Measurements from ENCODE around the gene PAK1IP1. TPM values are rescaled to one million over a fixed set of nuclear protein-coding genes. Genes with fewer than 3 reads are reported as not detected.
"Not testable (repeated sequence)": the region's sequence is repeated elsewhere in the genome, so short reads cannot be mapped to it uniquely, and the experiment has no call there.

The PAK1IP1 gene
- total RNA-seq, 1 donor from 2014 or later, result 28.8 TPM

DNA sequence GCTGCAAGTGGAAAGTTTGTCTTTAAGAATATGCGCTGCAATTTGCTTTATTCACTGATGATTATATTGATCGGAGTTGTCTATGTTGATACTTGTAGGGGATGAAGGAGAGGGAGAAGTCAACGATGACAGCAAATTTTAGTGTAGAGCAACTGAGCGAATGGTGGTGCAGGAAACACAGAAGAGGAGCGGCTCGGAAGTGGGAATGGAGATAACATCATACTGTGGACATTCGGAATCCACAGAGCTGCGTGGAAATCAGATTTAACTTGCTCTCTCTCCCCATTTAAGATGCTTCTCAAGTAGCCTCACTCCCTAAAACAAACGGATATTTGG, 52.1 kb downstream of the PAK1IP1 start:
- H3K4me3 ChIP-seq, result peak overlapping the region; percentile 89
- peaks cover 26% of the 10 kb centered on the region for H3K4me1 ChIP-seq
- no peaks in the 10 kb centered on the region for H3K9me3 ChIP-seq (ENCODE audit: low read depth)
- peaks cover 43% of the 10 kb centered on the region for H3K79me2 ChIP-seq (ENCODE audit: low read depth)
- Mint-ChIP-seq H3K4me1 (peaks cover 20% of the 10 kb centered on the region), H3K27me3 (ENCODE audit: insufficient read depth, low read depth) (peaks cover 5% of the 10 kb centered on the region), H3K27ac (peak overlapping the region; percentile 46), H3K4me3 (peak overlapping the region; percentile 94), H3K9me3 (no peaks in the 10 kb centered on the region), H3K36me3 (peaks cover 12% of the 10 kb centered on the region)
- H3K27ac ChIP-seq, result no peak overlapping the region
- H3K27me3 ChIP-seq, result no peaks in the 10 kb centered on the region
- H3F3A ChIP-seq (ENCODE audit: low read depth), result peaks cover 11% of the 10 kb centered on the region
- peak overlapping the region; percentile 73 for H3K4me2 ChIP-seq
- peak overlapping the region; percentile 70 for H2AFZ ChIP-seq (replicated peaks)
- TF ChIP-seq EZH2phosphoT487 (IDR thresholded peaks at IDR 0.05) (no peak), CTCF (IDR thresholded peaks at IDR 0.05) (no peak), EZH2 (IDR thresholded peaks at IDR 0.05) (no peak)
- no peaks in the 10 kb centered on the region for H3K36me3 ChIP-seq
- DNase-seq (ENCODE audit: low spot score), result no peak
- H4K20me1 ChIP-seq (ENCODE audit: low read depth), result peaks cover 35% of the 10 kb centered on the region
- no peak overlapping the region for H3K9ac ChIP-seq

GRCh38 chr6:10747251-10747972, 52.6 kb downstream of the PAK1IP1 start, which contains the start of gene TMEM14B:
TSS of gene TMEM14B (plus strand) at chr6:10747805. CDS start at chr6:10749246, 1,441 bp downstream.
- no peaks in the 10 kb centered on the region for H3K27me3 ChIP-seq
- H3K36me3 ChIP-seq, result no peaks in the 10 kb centered on the region
- TF ChIP-seq EZH2phosphoT487 (IDR thresholded peaks at IDR 0.05) (no peak), EZH2 (IDR thresholded peaks at IDR 0.05) (no peak), CTCF (IDR thresholded peaks at IDR 0.05) (no peak)
- peak; percentile 100 for DNase-seq (ENCODE audit: low spot score)
- no peaks in the 10 kb centered on the region for H3K9me3 Mint-ChIP-seq
- no peak within 1 kb of the TSS for H3K27ac ChIP-seq
- peak within 1 kb of the TSS; percentile 64 for H3K27ac Mint-ChIP-seq
- H3K9ac ChIP-seq, result peak within 1 kb of the TSS; percentile 85
- peak within 1 kb of the TSS; percentile 81 for H3K4me2 ChIP-seq
- peaks cover 20% of the 10 kb centered on the region for H3K4me1 Mint-ChIP-seq
- peak within 1 kb of the TSS; percentile 70 for H2AFZ ChIP-seq (replicated peaks)
- peaks cover 11% of the 10 kb centered on the region for H3F3A ChIP-seq (ENCODE audit: low read depth)
- peaks cover 26% of the 10 kb centered on the region for H3K4me1 ChIP-seq
- H3K36me3 Mint-ChIP-seq, result peaks cover 12% of the 10 kb centered on the region
- H3K4me3 ChIP-seq, result peak within 1 kb of the TSS; percentile 89
- no peaks in the 10 kb centered on the region for H3K9me3 ChIP-seq (ENCODE audit: low read depth)
- H3K79me2 ChIP-seq (ENCODE audit: low read depth), result peaks cover 47% of the 10 kb centered on the region
- H3K27me3 Mint-ChIP-seq (ENCODE audit: insufficient read depth, low read depth), result peaks cover 5% of the 10 kb centered on the region
- peaks cover 35% of the 10 kb centered on the region for H4K20me1 ChIP-seq (ENCODE audit: low read depth)
- peak within 1 kb of the TSS; percentile 94 for H3K4me3 Mint-ChIP-seq

DNA sequence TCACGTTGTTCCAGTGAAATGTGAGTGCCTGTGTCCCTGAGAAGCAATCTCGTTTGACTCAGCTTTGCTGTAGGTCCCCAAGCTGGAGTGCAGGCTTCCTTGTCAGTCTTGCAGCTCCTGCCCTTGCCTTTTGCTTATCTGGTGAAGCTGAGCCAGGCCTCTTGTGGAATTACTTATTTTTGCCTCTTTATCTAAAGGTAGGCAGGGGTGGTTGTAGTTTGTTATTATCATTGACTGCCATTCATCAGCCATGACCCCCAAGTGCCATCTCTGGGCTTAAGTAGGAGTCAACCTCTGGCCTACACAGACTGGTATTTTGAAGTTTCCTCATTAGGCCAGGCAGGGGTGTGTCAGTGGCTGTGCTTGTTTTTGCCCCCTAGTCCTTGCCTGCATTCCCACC, 55.0 kb downstream of the PAK1IP1 start:
- H3K4me3 Mint-ChIP-seq, result peak overlapping the region; percentile 17
- H3K4me1 Mint-ChIP-seq, result peaks cover 20% of the 10 kb centered on the region
- H3K9ac ChIP-seq, result no peak overlapping the region
- no peaks in the 10 kb centered on the region for H3K36me3 ChIP-seq
- peaks cover 25% of the 10 kb centered on the region for H3K36me3 Mint-ChIP-seq
- no peaks in the 10 kb centered on the region for H3K27me3 ChIP-seq
- peaks cover 70% of the 10 kb centered on the region for H3K79me2 ChIP-seq (ENCODE audit: low read depth)
- H3K4me1 ChIP-seq, result peaks cover 26% of the 10 kb centered on the region
- TF ChIP-seq CTCF (IDR thresholded peaks at IDR 0.05), result no peak
- TF ChIP-seq EZH2phosphoT487 (IDR thresholded peaks at IDR 0.05), result no peak
- no peak for TF ChIP-seq EZH2 (IDR thresholded peaks at IDR 0.05)
- peak overlapping the region; percentile 81 for H3K4me2 ChIP-seq
- no peak overlapping the region for H3K27ac Mint-ChIP-seq
- peaks cover 5% of the 10 kb centered on the region for H3K27me3 Mint-ChIP-seq (ENCODE audit: insufficient read depth, low read depth)
- peaks cover 57% of the 10 kb centered on the region for H4K20me1 ChIP-seq (ENCODE audit: low read depth)
- H3K9me3 ChIP-seq (ENCODE audit: low read depth), result no peaks in the 10 kb centered on the region
- no peak overlapping the region for H3K27ac ChIP-seq
- peaks cover 11% of the 10 kb centered on the region for H3F3A ChIP-seq (ENCODE audit: low read depth)
- no peak overlapping the region for H2AFZ ChIP-seq (replicated peaks)
- H3K9me3 Mint-ChIP-seq, result no peaks in the 10 kb centered on the region
- no peak for DNase-seq (ENCODE audit: low spot score)
- H3K4me3 ChIP-seq, result peak overlapping the region; percentile 89

DNA sequence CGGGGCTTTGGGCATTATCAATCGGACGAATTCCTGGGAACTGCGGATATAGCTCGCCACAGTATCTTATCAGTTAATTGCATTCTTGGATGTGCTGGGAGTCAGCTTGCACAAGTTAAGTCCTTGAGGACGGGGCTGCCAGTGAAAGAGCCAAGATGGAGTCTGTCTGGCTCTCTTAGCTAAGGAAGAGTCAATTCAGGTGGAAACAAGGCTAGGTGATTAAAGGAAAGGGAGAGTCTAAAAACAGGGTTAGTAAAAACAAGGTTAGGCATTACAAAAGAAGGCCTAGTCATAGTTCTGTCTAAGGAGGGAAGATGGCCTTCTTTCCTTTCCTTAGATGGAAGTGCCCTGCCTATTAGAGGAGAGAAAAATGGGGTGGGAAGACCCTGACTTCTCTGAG, 55.8 kb downstream of the PAK1IP1 start:
- not testable (repeated sequence) for DNase-seq (ENCODE audit: low spot score); H3K4me2 ChIP-seq; H3K27ac Mint-ChIP-seq; H3K36me3 ChIP-seq; H3K27me3 Mint-ChIP-seq (ENCODE audit: insufficient read depth, low read depth); H3K9me3 Mint-ChIP-seq; H3K27me3 ChIP-seq; H3K9ac ChIP-seq; H2AFZ ChIP-seq (replicated peaks); H3K27ac ChIP-seq; H3K4me3 ChIP-seq; H3K9me3 ChIP-seq (ENCODE audit: low read depth)
- H3K79me2 ChIP-seq (ENCODE audit: low read depth), result peaks cover 79% of the 10 kb centered on the region
- Mint-ChIP-seq H3K4me1 (peaks cover 20% of the 10 kb centered on the region), H3K4me3 (peak overlapping the region; percentile 43), H3K36me3 (peaks cover 32% of the 10 kb centered on the region)
- peaks cover 26% of the 10 kb centered on the region for H3K4me1 ChIP-seq
- H3F3A ChIP-seq (ENCODE audit: low read depth), result peaks cover 11% of the 10 kb centered on the region
- H4K20me1 ChIP-seq (ENCODE audit: low read depth), result peaks cover 62% of the 10 kb centered on the region

GRCh38 chr6:10751757-10752156, 57.0 kb downstream of the PAK1IP1 start:
- not testable (repeated sequence) for H3K9ac ChIP-seq; H3K4me3 ChIP-seq; H3K36me3 ChIP-seq; H2AFZ ChIP-seq (replicated peaks); H3F3A ChIP-seq (ENCODE audit: low read depth); H3K9me3 ChIP-seq (ENCODE audit: low read depth); H3K4me2 ChIP-seq; H3K27ac Mint-ChIP-seq; H3K27ac ChIP-seq; H3K27me3 Mint-ChIP-seq (ENCODE audit: insufficient read depth, low read depth); H3K4me3 Mint-ChIP-seq; DNase-seq (ENCODE audit: low spot score); H3K9me3 Mint-ChIP-seq; H3K27me3 ChIP-seq
- Histone ChIP-seq H3K4me1 (peaks cover 20% of the 10 kb centered on the region), H4K20me1 (ENCODE audit: low read depth) (peaks cover 69% of the 10 kb centered on the region), H3K79me2 (ENCODE audit: low read depth) (peaks cover 89% of the 10 kb centered on the region)
- Mint-ChIP-seq H3K4me1 (peaks cover 19% of the 10 kb centered on the region), H3K36me3 (peaks cover 37% of the 10 kb centered on the region)
